Hepatocyte (in vitro differentiated cells): ENCODE measurements around the gene GRID2. TPM values are rescaled to one million over a fixed set of nuclear protein-coding genes. Genes with fewer than 3 reads are reported as not detected.

ENCODE experiments used
- DNase-seq: peaks from one replicate; pipeline ENCODE4 v3.0.0-alpha.2; 2016; ENCODE audit warnings: low spot score
- H2AFZ ChIP-seq: fragments of 200-600 bp; sonication (generic); 2 replicates; pipeline ENCODE4 v1.6.0; 2016; ENCODE audit warnings: antibody characterized with exemption, mild to moderate bottlenecking
- H3K27ac ChIP-seq: fragments of 200-600 bp; sonication (generic); 2 replicates; pipeline ENCODE4 v1.5.1; 2016; ENCODE audit warnings: mild to moderate bottlenecking
- H3K27me3 ChIP-seq: fragments of 200-600 bp; sonication (generic); 2 replicates; pipeline ENCODE4 v1.6.1; 2016
- H3K36me3 ChIP-seq: fragments of 200-600 bp; sonication (generic); replicated peaks from 2 replicates; pipeline ENCODE4 v1.5.1; 2016; ENCODE audit warnings: low read depth; ENCODE audit not compliant: insufficient read depth
- H3K4me1 ChIP-seq: fragments of 200-600 bp; sonication (generic); 2 replicates; pipeline ENCODE4 v1.5.1; 2016; ENCODE audit warnings: mild to moderate bottlenecking, moderate library complexity; ENCODE audit not compliant: insufficient read depth
- H3K4me2 ChIP-seq: fragments of 200-600 bp; sonication (generic); 2 replicates; pipeline ENCODE4 v1.6.0; 2016
- H3K4me3 ChIP-seq: fragments of 200-600 bp; sonication (generic); 2 replicates; pipeline ENCODE4 v1.5.1; 2016; ENCODE audit warnings: mild to moderate bottlenecking
- H3K79me2 ChIP-seq: fragments of 200-600 bp; sonication (generic); 2 replicates; pipeline ENCODE4 v1.6.0; 2017; ENCODE audit warnings: mild to moderate bottlenecking
- H3K9me2 ChIP-seq: fragments of 200-600 bp; sonication (generic); replicated peaks from 2 replicates; pipeline ENCODE4 v1.6.0; 2017; ENCODE audit warnings: mild to moderate bottlenecking; ENCODE audit not compliant: insufficient read depth
- H3K9me3 ChIP-seq: fragments of 200-600 bp; sonication (generic); 2 replicates; pipeline ENCODE4 v1.5.1; 2016; ENCODE audit warnings: low read depth, mild to moderate bottlenecking
- H4K20me1 ChIP-seq: fragments of 200-600 bp; sonication (generic); 2 replicates; pipeline ENCODE4 v1.6.0; 2016; ENCODE audit warnings: mild to moderate bottlenecking; ENCODE audit not compliant: insufficient read depth, poor library complexity, severe bottlenecking
- CTCF ChIP-seq: fragments of 200-600 bp; sonication (generic); IDR thresholded peaks from 2 replicates; pipeline ENCODE4 v1.5.1; 2016; ENCODE audit warnings: antibody characterized with exemption, mild to moderate bottlenecking; ENCODE audit not compliant: poor library complexity
- EZH2 ChIP-seq: fragments of 200-600 bp; sonication (generic); IDR thresholded peaks from 2 replicates; pipeline ENCODE4 v1.6.1; 2016; ENCODE audit warnings: antibody characterized with exemption, mild to moderate bottlenecking, borderline replicate concordance
- EZH2phosphoT487 ChIP-seq: fragments of 200-600 bp; sonication (generic); IDR thresholded peaks from one replicate; pipeline ENCODE4 v1.6.1; 2018; ENCODE audit warnings: antibody characterized with exemption, mild to moderate bottlenecking, low read depth, moderate library complexity; ENCODE audit not compliant: unreplicated experiment, severe bottlenecking
- WGBS: methylation state at CpG from one replicate; pipeline ENCODE4 v1.1.6; 2016; ENCODE audit warnings: low lambda C conversion rate; ENCODE audit errors: missing lambda C conversion rate; 5-methylcytosine and 5-hydroxymethylcytosine counted together
- polyA plus RNA-seq: library from polyadenylated mRNA; unstranded; fragments of >200 nt; fragmentation: Nextera tagmentation; extraction: Ambion mirVana; gene quantifications from 2 replicates; pipeline ENCODE4 v1.2.1, GENCODE V29; 2016
- total RNA-seq: library from RNA; depleted of rRNA; stranded (reverse); fragments of >200 nt; gene quantifications from 2 replicates; pipeline ENCODE4 v1.2.3, GENCODE V29; 2014

The GRID2 gene
- total and polyA plus RNA-seq, 2 experiments from 2014 or later: 0.53 to 3.5 TPM

GRCh38 chr4:92714640-92715039 lies 410.9 kb downstream of the GRID2 start:
- no peaks in the 10 kb centered on the region for H3K9me3 ChIP-seq
- H3K36me3 ChIP-seq: no peaks in the 10 kb centered on the region
- TF ChIP-seq CTCF (no peak), EZH2phosphoT487 (no peak), EZH2 (no peak)
- no peaks in the 10 kb centered on the region for H3K27me3 ChIP-seq
- no peaks in the 10 kb centered on the region for H3K4me1 ChIP-seq
- H3K9me2 ChIP-seq: no peaks in the 10 kb centered on the region
- no peaks in the 10 kb centered on the region for H4K20me1 ChIP-seq
- no peak overlapping the region for H2AFZ ChIP-seq
- H3K4me2 ChIP-seq: no peak overlapping the region
- H3K79me2 ChIP-seq: no peaks in the 10 kb centered on the region
- H3K4me3 ChIP-seq: no peak overlapping the region
- DNase-seq: no peak
- H3K27ac ChIP-seq: no peak overlapping the region
- 92% methylated on average over 3 of the region's 3 CpGs for WGBS

GRCh38 chr4:92733231-92733630 lies 429.5 kb downstream of the GRID2 start:
- no peak overlapping the region for H3K27ac ChIP-seq
- H2AFZ ChIP-seq: no peak overlapping the region
- no peak for DNase-seq
- H3K27me3 ChIP-seq: no peaks in the 10 kb centered on the region
- H4K20me1 ChIP-seq: no peaks in the 10 kb centered on the region
- 26% methylated on average over 1 of the region's 1 CpG for WGBS
- no peaks in the 10 kb centered on the region for H3K9me2 ChIP-seq
- no peaks in the 10 kb centered on the region for H3K36me3 ChIP-seq
- no peak overlapping the region for H3K4me3 ChIP-seq
- TF ChIP-seq CTCF: no peak
- TF ChIP-seq EZH2: no peak
- no peak for TF ChIP-seq EZH2phosphoT487
- no peak overlapping the region for H3K4me2 ChIP-seq
- no peaks in the 10 kb centered on the region for H3K4me1 ChIP-seq
- H3K79me2 ChIP-seq: no peaks in the 10 kb centered on the region
- H3K9me3 ChIP-seq: no peaks in the 10 kb centered on the region

GRCh38 chr4:92735025-92735665 lies 431.4 kb downstream of the GRID2 start:
- Histone ChIP-seq H3K9me3 (no peaks in the 10 kb centered on the region), H3K27me3 (no peaks in the 10 kb centered on the region), H4K20me1 (no peaks in the 10 kb centered on the region), H3K4me1 (no peaks in the 10 kb centered on the region), H3K79me2 (no peaks in the 10 kb centered on the region), H3K36me3 (no peaks in the 10 kb centered on the region), H3K9me2 (no peaks in the 10 kb centered on the region), H2AFZ (no peak overlapping the region), H3K4me3 (no peak overlapping the region), H3K4me2 (no peak overlapping the region), H3K27ac (no peak overlapping the region)
- TF ChIP-seq EZH2phosphoT487: no peak
- TF ChIP-seq EZH2: no peak
- no peak for DNase-seq
- 83% methylated on average over 2 of the region's 2 CpGs for WGBS

- TF ChIP-seq EZH2phosphoT487: no peak
- TF ChIP-seq CTCF: no peak
- no peak for TF ChIP-seq EZH2
- no peaks in the 10 kb centered on the region for H3K4me1 ChIP-seq
- H3K9me3 ChIP-seq: no peaks in the 10 kb centered on the region
- no peak overlapping the region for H3K4me2 ChIP-seq
- no peak overlapping the region for H3K27ac ChIP-seq
- H3K36me3 ChIP-seq: no peaks in the 10 kb centered on the region
- H2AFZ ChIP-seq: no peak overlapping the region
- no peaks in the 10 kb centered on the region for H4K20me1 ChIP-seq
- no peak for DNase-seq
- H3K9me2 ChIP-seq: no peaks in the 10 kb centered on the region
- H3K27me3 ChIP-seq: no peaks in the 10 kb centered on the region
- H3K79me2 ChIP-seq: no peaks in the 10 kb centered on the region
- H3K4me3 ChIP-seq: no peak overlapping the region
Measured at GRCh38 chr4:92760433-92760832, 456.7 kb downstream of the GRID2 start.
